PFSK-1 (cell line): ENCODE results near the gene COIL.

ENCODE experiments used
- POLR2AphosphoS5 ChIP-seq: IDR thresholded peaks from 2 replicates; pipeline ENCODE4 v1.6.1; 2012; ENCODE audit warnings: low read depth, mild to moderate bottlenecking, control low read depth, low read length, moderate library complexity
- REST ChIP-seq, 2 experiments: IDR thresholded peaks; 2 replicates each; pipeline versions ENCODE4 v1.6.1 to v1.8.0; 2011 to 2012; ENCODE audit warnings: low read depth in 2 of 2, low read length in 2 of 2, control low read depth in 1 of 2, inconsistent platforms in 1 of 2, mild to moderate bottlenecking in 1 of 2, moderate library complexity in 1 of 2; ENCODE audit not compliant: insufficient read depth in 1 of 2
- SIN3A ChIP-seq: IDR thresholded peaks from 2 replicates; pipeline ENCODE4 v1.6.1; 2012; ENCODE audit warnings: mild to moderate bottlenecking, low read length, moderate library complexity, borderline replicate concordance; ENCODE audit not compliant: insufficient read depth
- TAF1 ChIP-seq: IDR thresholded peaks from 2 replicates; pipeline ENCODE4 v1.6.1; 2012; ENCODE audit warnings: low read length, control low read depth, borderline replicate concordance; ENCODE audit not compliant: insufficient read depth

GRCh38 chr17:56896968-56897359 lies 63.9 kb downstream of the COIL start:
- TF ChIP-seq TAF1 (no peak), POLR2AphosphoS5 (no peak), REST (IDR thresholded peaks at IDR 0.05; ENCODE audit: insufficient read depth in 1 of 2, low read depth in 2 of 2, low read length in 2 of 2) (no peak), SIN3A (no peak)
